Hepatocyte (in vitro differentiated cells): ENCODE data around the gene OR6C70.

Experiments
- CTCF ChIP-seq: fragments of 200-600 bp; sonication (generic); IDR thresholded peaks from 2 replicates; pipeline ENCODE4 v1.5.1; 2016; ENCODE audit warnings: antibody characterized with exemption, mild to moderate bottlenecking; ENCODE audit not compliant: poor library complexity
- EZH2 ChIP-seq: fragments of 200-600 bp; sonication (generic); IDR thresholded peaks from 2 replicates; pipeline ENCODE4 v1.6.1; 2016; ENCODE audit warnings: antibody characterized with exemption, mild to moderate bottlenecking, borderline replicate concordance
- EZH2phosphoT487 ChIP-seq: fragments of 200-600 bp; sonication (generic); IDR thresholded peaks from one replicate; pipeline ENCODE4 v1.6.1; 2018; ENCODE audit warnings: antibody characterized with exemption, mild to moderate bottlenecking, low read depth, moderate library complexity; ENCODE audit not compliant: unreplicated experiment, severe bottlenecking

- TF ChIP-seq EZH2phosphoT487, result no peak
- no peak for TF ChIP-seq CTCF
- TF ChIP-seq EZH2, result no peak
Measured at GRCh38 chr12:55467836-55468235, 2.1 kb downstream of the OR6C70 start.
